Measurements from ENCODE around the gene PHLDB1. TPM values are rescaled to one million over a fixed set of nuclear protein-coding genes. Genes with fewer than 3 reads are reported as not detected.

PHLDB1 gene
- total and polyA plus RNA-seq, 2 of the 8 experiments (the other 6 are each of a cell fraction or from before 2014, with no cell fraction given) = 53.9 to 74.8 TPM

DNA sequence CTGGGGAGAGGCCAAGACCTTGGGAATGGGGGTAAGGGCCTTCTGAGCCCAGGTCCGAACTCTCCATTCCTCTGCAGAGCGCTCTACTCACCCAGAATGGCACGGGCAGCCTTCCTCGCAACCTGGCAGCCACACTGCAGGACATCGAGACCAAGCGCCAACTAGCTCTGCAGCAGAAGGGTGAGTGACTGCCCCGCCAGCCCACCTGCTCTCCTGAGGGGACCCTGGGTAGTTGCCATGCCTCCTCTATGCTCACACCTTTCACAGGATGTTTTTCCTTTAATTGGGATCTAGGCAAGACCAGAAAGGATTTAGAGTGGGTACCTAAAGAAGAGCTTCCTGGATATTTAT is 36.6 kb downstream of the PHLDB1 start:
- 97% methylated on average over 7 of the region's 7 CpGs; no CpG with 5 or more reads in 1 of the 2 experiments for WGBS, 2 experiments (ENCODE audit: extremely low coverage in 1 of 2, insufficient coverage in 1 of 2, insufficient read length in 1 of 2, insufficient replicate concordance in 2 of 2, low coverage in 1 of 2, low lambda C conversion rate in 2 of 2, missing lambda C conversion rate in 1 of 2)
- H2BK120ac ChIP-seq (replicated peaks; ENCODE audit: low read depth, low read length) = no peak overlapping the region
- POLR2A ChIA-PET (ENCODE audit: partially characterized antibody) = interaction anchor here (0.6 to 25.8 kb wide), 4 partner anchors 9 to 270 kb away, joined by 3 to 574 read pairs (median 171); partner anchors contain the start of gene PHLDB1

More for the DNA sequence above, 36.6 kb downstream of the PHLDB1 start:
- no peak overlapping the region for H3K14ac ChIP-seq (ENCODE audit: insufficient read length)
- no peak overlapping the region for H3K4ac ChIP-seq (replicated peaks; ENCODE audit: insufficient read length, low read depth, low read length)
- CTCF ChIA-PET (ENCODE audit: partially characterized antibody) = interaction anchor here (1.6 to 19.1 kb wide), 5 partner anchors 8 to 41 kb away, joined by 4 to 435 read pairs (median 12); partner anchors contain the start of gene PHLDB1
- H2BK5ac ChIP-seq (ENCODE audit: low read depth, low read length) = no peak overlapping the region
- peaks cover 19 to 76% (median 54%) of the 10 kb centered on the region in 4 experiments for H3K36me3 ChIP-seq (ENCODE audit: control insufficient read depth in 2 of 4, insufficient read depth in 4 of 4, low read length in 3 of 4)
- H3K27me3 ChIP-seq (replicated peaks in 1 of 4; ENCODE audit: control insufficient read depth in 3 of 4, extremely low read depth in 1 of 4, insufficient read depth in 3 of 4, low read length in 3 of 4) = no peaks in the 10 kb centered on the region
- H2AK5ac ChIP-seq (ENCODE audit: low read depth, low read length) = no peak overlapping the region
- no peak overlapping the region for H3K4me2 ChIP-seq (ENCODE audit: insufficient read depth in 1 of 2, low read depth in 2 of 2, low read length in 2 of 2)
- DNase-seq (ENCODE audit: low read depth in 1 of 2, low spot score in 2 of 2) (no peak), FAIRE-seq (no peak)
- no peak overlapping the region for H4K91ac ChIP-seq (replicated peaks; ENCODE audit: insufficient read length, low read length)
- H2AFZ ChIP-seq (ENCODE audit: low read length) = no peak overlapping the region
- H2BK20ac ChIP-seq (ENCODE audit: low read length) = no peak overlapping the region
- no peak overlapping the region for H3K4me3 ChIP-seq (ENCODE audit: extremely low read depth in 1 of 4, insufficient read depth in 2 of 4, low read depth in 3 of 4, low read length in 4 of 4)
- no peak overlapping the region for H3K56ac ChIP-seq (replicated peaks; ENCODE audit: insufficient read length, low read depth, low read length)
- no peak overlapping the region for H3K18ac ChIP-seq (ENCODE audit: extremely low read depth, low read length)
- H3K23me2 ChIP-seq (ENCODE audit: low read depth, low read length) = no peaks in the 10 kb centered on the region
- H4K8ac ChIP-seq (ENCODE audit: extremely low read depth, insufficient read depth, low read length) = no peak overlapping the region
- H4K5ac ChIP-seq (ENCODE audit: insufficient read length, low read depth, low read length) = no peak overlapping the region
- no peak overlapping the region for H3K27ac ChIP-seq (ENCODE audit: low read depth, low read length)
- no peaks in the 10 kb centered on the region for H3K79me2 ChIP-seq (ENCODE audit: control insufficient read depth in 1 of 2, insufficient read depth in 2 of 2, low read length in 2 of 2)
- no peak overlapping the region for H2BK15ac ChIP-seq (ENCODE audit: low read length)
- no peaks in the 10 kb centered on the region for H3K9me3 ChIP-seq (ENCODE audit: insufficient read depth in 2 of 2, low read depth in 1 of 2, low read length in 1 of 2)
- no peak overlapping the region for H3K23ac ChIP-seq (ENCODE audit: insufficient read length)
- H4K20me1 ChIP-seq (replicated peaks in 1 of 2; ENCODE audit: control insufficient read depth in 1 of 2, insufficient read depth in 2 of 2, low read length in 2 of 2) = peaks cover 1 to 7% of the 10 kb centered on the region in 2 experiments
- H2BK12ac ChIP-seq (ENCODE audit: low read depth, low read length) = no peak overlapping the region
- no peak overlapping the region for H3K9ac ChIP-seq (replicated peaks in 1 of 4; ENCODE audit: extremely low read depth in 1 of 4, low read depth in 3 of 4, low read length in 3 of 4)
- H3K4me1 ChIP-seq (replicated peaks in 1 of 4; ENCODE audit: control insufficient read depth in 3 of 4, insufficient read depth in 4 of 4, low read length in 3 of 4) = no peaks in the 10 kb centered on the region
- peaks cover 4% of the 10 kb centered on the region; the same call in 1 of the 2 replicates for H3K79me1 ChIP-seq (ENCODE audit: low read depth, low read length)
- TF ChIP-seq SRF (IDR thresholded peaks at IDR 0.05; ENCODE audit: low read depth, low read length) = no peak
- no peak for TF ChIP-seq KDM4A (IDR thresholded peaks at IDR 0.05; ENCODE audit: low read depth, low read length, severe bottlenecking)
- no peak for TF ChIP-seq EZH2 (IDR thresholded peaks at IDR 0.05; ENCODE audit: low read depth, low read length, severe bottlenecking)

Measured in H1 (cell line).